SU-DHL-6 (cell line): Measurements from ENCODE around the gene SUGCT.
A peak's percentile ranks its signal among the peaks of the same experiment; 100 is the strongest.

ENCODE experiments used
- CTCF ChIP-seq: fragments of 200-600 bp; sonication (generic); IDR thresholded peaks from one replicate; pipeline ENCODE4 v1.5.1; 2017; ENCODE audit warnings: antibody characterized with exemption, mild to moderate bottlenecking, low read length, moderate library complexity; ENCODE audit not compliant: insufficient read depth, poor library complexity, severe bottlenecking
- EZH2phosphoT487 ChIP-seq: fragments of 200-600 bp; sonication (generic), shearing (Covaris generic); conservative IDR thresholded peaks from 2 replicates; pipeline ENCODE4 v1.6.1; 2018; ENCODE audit warnings: mild to moderate bottlenecking, antibody characterized with exemption, low read length, moderate library complexity, mixed read lengths

GRCh38 chr7:40134428-40135316, at the start of gene SUGCT, which contains the start of gene MPLKIP:
- TF ChIP-seq CTCF = peak; percentile 98
- no peak for TF ChIP-seq EZH2phosphoT487
